Activated naive CD4-positive, alpha-beta T cell treated with Interleukin-2 at 50 U/mL for 16 hours (primary cell): ENCODE data around the gene CTNNBL1.

Experiments
- DNase-seq: peaks from one replicate; pipeline ENCODE4 v3.0.0-alpha.2; 2020

Gene CTNNBL1

GRCh38 chr20:37882961-37883712, 189.3 kb downstream of the CTNNBL1 start:
- DNase-seq, result no peak

GRCh38 chr20:37885042-37885441, 191.2 kb downstream of the CTNNBL1 start:
- DNase-seq, result no peak

GRCh38 chr20:37885593-37886503, 192.0 kb downstream of the CTNNBL1 start:
- DNase-seq, result no peak

GRCh38 chr20:37886851-37887297, 193.0 kb downstream of the CTNNBL1 start:
- DNase-seq, result no peak

- no peak for DNase-seq
Observed at GRCh38 chr20:37888641-37889040, 194.8 kb downstream of the CTNNBL1 start.

GRCh38 chr20:37890108-37890507, 196.3 kb downstream of the CTNNBL1 start:
- no peak for DNase-seq

GRCh38 chr20:37890643-37891042, 196.8 kb downstream of the CTNNBL1 start:
- no peak for DNase-seq

GRCh38 chr20:37892001-37892400, 198.2 kb downstream of the CTNNBL1 start:
- no peak for DNase-seq

- DNase-seq, result no peak
Observed at GRCh38 chr20:37893566-37894241, 199.9 kb downstream of the CTNNBL1 start.

GRCh38 chr20:37894454-37894853, 200.6 kb downstream of the CTNNBL1 start:
- DNase-seq, result no peak

- DNase-seq, result no peak
Observed at GRCh38 chr20:37895166-37895565, 201.3 kb downstream of the CTNNBL1 start.

GRCh38 chr20:37896932-37897548, 203.2 kb downstream of the CTNNBL1 start:
- DNase-seq, result no peak

- DNase-seq, result no peak
Observed at GRCh38 chr20:37898233-37899104, 204.6 kb downstream of the CTNNBL1 start.

- no peak for DNase-seq
Observed at GRCh38 chr20:37899105-37900045, 205.5 kb downstream of the CTNNBL1 start.

- DNase-seq, result no peak
Observed at GRCh38 chr20:37901240-37901639, 207.4 kb downstream of the CTNNBL1 start.

- DNase-seq, result no peak
Observed at GRCh38 chr20:37901654-37902503, 208.0 kb downstream of the CTNNBL1 start.

GRCh38 chr20:37902504-37903313, 208.9 kb downstream of the CTNNBL1 start, which contains the start of gene VSTM2L:
Gene VSTM2L (plus strand): TSS chr20:37903127. CDS start chr20:37903351, 224 bp downstream.
- DNase-seq, result no peak

- no peak for DNase-seq
Observed at GRCh38 chr20:37903317-37904007, 209.6 kb downstream of the CTNNBL1 start.
